Astrocyte of the cerebellum (primary cell): ENCODE measurements around the gene DLX3.

ENCODE experiments used
- DNase-seq: peaks from one replicate; pipeline ENCODE4 v3.0.0-alpha.2; 2011; ENCODE audit warnings: low read depth
- H3K4me3 ChIP-seq: 2 replicates; pipeline ENCODE4 v1.5.1; 2011; ENCODE audit warnings: mild to moderate bottlenecking, low read depth, low read length, moderate library complexity
- CTCF ChIP-seq: IDR thresholded peaks from 2 replicates; pipeline ENCODE4 v1.5.1; 2012; ENCODE audit warnings: low read length, low read depth, moderate library complexity, mild to moderate bottlenecking; ENCODE audit errors: missing control alignments
- in situ Hi-C: cut with HindIII; loops from 2 replicates; pipeline ENCODE4 v1.10.0; 2017; ENCODE audit warnings: low sequenced_read_pairs

DLX3 gene

GRCh38 chr17:49962599-49963308 lies 32.3 kb downstream of the DLX3 start:
- H3K4me3 ChIP-seq = no peak overlapping the region
- no peak for DNase-seq
- TF ChIP-seq CTCF = no peak
- in situ Hi-C loops = no loop called here

- TF ChIP-seq CTCF = no peak
- no peak for DNase-seq
- no peak overlapping the region for H3K4me3 ChIP-seq
- in situ Hi-C loops = loop anchor here (5.0 kb wide), 1 partner anchor 38 kb away; the partner anchor contains the start of gene DLX3
Observed at GRCh38 chr17:49959183-49959935, 35.7 kb downstream of the DLX3 start.

- no peak for TF ChIP-seq CTCF
- in situ Hi-C loops = loop anchor here (5.0 kb wide), 1 partner anchor 39 kb away; the partner anchor contains the start of gene DLX3
- H3K4me3 ChIP-seq = no peak overlapping the region
- no peak for DNase-seq
Observed at GRCh38 chr17:49958723-49959122, 36.3 kb downstream of the DLX3 start.

- DNase-seq = no peak
- no peak overlapping the region for H3K4me3 ChIP-seq
- in situ Hi-C loops = loop anchor here (5.0 kb wide), 1 partner anchor 40 kb away; the partner anchor contains the start of gene DLX3
- TF ChIP-seq CTCF = no peak
Observed at GRCh38 chr17:49957350-49957749, 37.7 kb downstream of the DLX3 start.

- TF ChIP-seq CTCF = no peak
- DNase-seq = no peak
- in situ Hi-C loops = loop anchor here (5.0 kb wide), 1 partner anchor 41 kb away; the partner anchor contains the start of gene DLX3
Observed at GRCh38 chr17:49956780-49957179, 38.2 kb downstream of the DLX3 start.

GRCh38 chr17:49955157-49955556 lies 39.9 kb downstream of the DLX3 start:
- in situ Hi-C loops = loop anchor here (5.0 kb wide), 1 partner anchor 42 kb away; the partner anchor contains the start of gene DLX3
- no peak overlapping the region for H3K4me3 ChIP-seq
- TF ChIP-seq CTCF = no peak
- no peak for DNase-seq

More at GRCh38 chr17:49956780-49957179, 38.2 kb downstream of the DLX3 start:
- no peak overlapping the region for H3K4me3 ChIP-seq
